Left lung (tissue), 10 donors: ENCODE measurements around the gene FNTB. TPM values are rescaled to one million over a fixed set of nuclear protein-coding genes. Genes with fewer than 3 reads are reported as not detected.

ENCODE experiments used
- ATAC-seq: fragments of 200-7000 bp; cut with Tn5 transposase; one replicate; pipeline ENCODE4 v1.9.1; 2020; ENCODE audit warnings: moderate library complexity
- DNase-seq, 4 donors: peaks; one replicate each; pipeline ENCODE4 v3.0.0-alpha.2; 2013 to 2020
- H3K27ac ChIP-seq, 2 donors: fragments of 200-600 bp; sonication (generic) in 1 of 2; one replicate each; pipeline versions ENCODE4 v1.5.0 to v1.8.0; 2020 to 2021
- H3K27me3 ChIP-seq, 2 donors: fragments of 200-600 bp; sonication (generic) in 1 of 2; one replicate each; pipeline versions ENCODE4 v1.5.0 to v1.8.0; 2020 to 2021
- H3K36me3 ChIP-seq, 2 donors: fragments of 200-600 bp; sonication (generic) in 1 of 2; one replicate each; pipeline versions ENCODE4 v1.5.0 to v1.8.0; 2020 to 2021
- H3K4me1 ChIP-seq, 2 donors: fragments of 200-600 bp; one replicate each; pipeline ENCODE4 v1.8.0; 2021
- H3K4me3 ChIP-seq, 2 donors: fragments of 200-600 bp; sonication (generic) in 1 of 2; one replicate each; pipeline versions ENCODE4 v1.5.0 to v1.8.0; 2020 to 2021; ENCODE audit warnings: mild to moderate bottlenecking in 1 of 2
- H3K9me3 ChIP-seq, 2 donors: fragments of 200-600 bp; sonication (generic) in 1 of 2; one replicate each; pipeline versions ENCODE4 v1.5.0 to v1.8.0; 2020 to 2021
- intact Hi-C, 2 donors: fragments of 100-400 bp; cut with DNase I; formaldehyde crosslinking; loops; one replicate each; pipeline versions ENCODE4 v1.11.2 to v1.14.2; 2022
- polyA plus RNA-seq, 6 donors: library from polyadenylated mRNA; unstranded; fragments of 120-200 nt; gene quantifications; one replicate each; pipeline ENCODE4 v1.2.1, GENCODE V29; 2013; ENCODE audit not compliant: insufficient read length in 6 of 6
- total RNA-seq, 2 donors: library from RNA; stranded (reverse); fragmentation: NEBNext Ultra II Directional; extraction: Animal tissue kit (Norgen Biotek cat#: 25700); gene quantifications; one replicate each; pipeline ENCODE4 v1.2.1, GENCODE V29; 2021
- TF ChIP-seq, protein P1 (sequence below), 2 donors: fragments of 200-600 bp; sonication (generic) in 1 of 2; IDR thresholded peaks; one replicate each; pipeline versions ENCODE4 v1.5.0 to v1.8.0; 2021; ENCODE audit warnings: antibody characterized with exemption in 2 of 2
- donor health status: DM: no; HTN: yes; CAD: no.
- donor health status: DM: no; HTN: no; CAD: no.

FNTB gene
- total and polyA plus RNA-seq, 8 donors: 16.6 to 32.7 (median 29.4) TPM

DNA sequence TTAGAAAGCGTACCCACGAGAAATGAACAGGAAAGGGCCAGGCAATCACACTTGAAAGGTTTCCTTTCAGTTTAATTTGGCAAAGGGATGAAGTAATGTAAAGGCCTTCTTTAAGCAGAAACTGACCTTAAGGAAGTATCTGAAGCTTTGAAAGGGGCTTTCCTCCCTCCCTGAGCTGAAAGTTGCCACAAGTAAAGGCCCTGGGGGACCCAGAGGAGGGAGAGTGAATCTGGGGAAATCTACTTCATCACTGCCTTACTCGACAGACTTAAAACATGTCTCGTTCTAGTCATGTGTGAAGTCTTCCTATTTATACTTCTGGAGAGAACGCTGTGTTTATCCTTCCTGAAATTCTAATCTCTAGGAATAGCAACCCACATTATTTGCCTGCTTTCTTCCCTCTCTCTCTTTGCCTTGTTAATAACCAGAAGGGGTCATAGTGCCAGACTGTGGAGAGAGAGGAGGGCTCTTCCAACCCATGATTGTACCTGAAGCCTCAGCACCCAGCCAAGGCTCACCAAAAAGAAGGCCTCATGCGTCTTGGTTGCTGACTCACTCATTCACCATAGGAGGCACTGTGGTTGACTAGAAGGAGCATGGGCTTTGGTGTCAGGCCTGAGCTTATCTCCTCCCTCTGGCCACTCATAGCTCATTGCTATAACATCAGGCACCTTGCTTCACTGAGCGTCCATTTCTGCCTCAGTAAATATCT, 33.9 kb upstream of the FNTB start:
- no peak overlapping the region for H3K4me3 ChIP-seq
- DNase-seq (no peak), ATAC-seq (no peak)
- TF ChIP-seq, protein P1, sequence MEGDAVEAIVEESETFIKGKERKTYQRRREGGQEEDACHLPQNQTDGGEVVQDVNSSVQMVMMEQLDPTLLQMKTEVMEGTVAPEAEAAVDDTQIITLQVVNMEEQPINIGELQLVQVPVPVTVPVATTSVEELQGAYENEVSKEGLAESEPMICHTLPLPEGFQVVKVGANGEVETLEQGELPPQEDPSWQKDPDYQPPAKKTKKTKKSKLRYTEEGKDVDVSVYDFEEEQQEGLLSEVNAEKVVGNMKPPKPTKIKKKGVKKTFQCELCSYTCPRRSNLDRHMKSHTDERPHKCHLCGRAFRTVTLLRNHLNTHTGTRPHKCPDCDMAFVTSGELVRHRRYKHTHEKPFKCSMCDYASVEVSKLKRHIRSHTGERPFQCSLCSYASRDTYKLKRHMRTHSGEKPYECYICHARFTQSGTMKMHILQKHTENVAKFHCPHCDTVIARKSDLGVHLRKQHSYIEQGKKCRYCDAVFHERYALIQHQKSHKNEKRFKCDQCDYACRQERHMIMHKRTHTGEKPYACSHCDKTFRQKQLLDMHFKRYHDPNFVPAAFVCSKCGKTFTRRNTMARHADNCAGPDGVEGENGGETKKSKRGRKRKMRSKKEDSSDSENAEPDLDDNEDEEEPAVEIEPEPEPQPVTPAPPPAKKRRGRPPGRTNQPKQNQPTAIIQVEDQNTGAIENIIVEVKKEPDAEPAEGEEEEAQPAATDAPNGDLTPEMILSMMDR (IDR thresholded peaks at IDR 0.05): no peak
- H3K27me3 ChIP-seq: no peaks in the 10 kb centered on the region
- H3K27ac ChIP-seq: no peak overlapping the region
- peaks cover 0 to 48% of the 10 kb centered on the region in 2 donors for H3K36me3 ChIP-seq
- no peaks in the 10 kb centered on the region for H3K4me1 ChIP-seq
- no peaks in the 10 kb centered on the region for H3K9me3 ChIP-seq
- intact Hi-C loops: no loop called here

DNA sequence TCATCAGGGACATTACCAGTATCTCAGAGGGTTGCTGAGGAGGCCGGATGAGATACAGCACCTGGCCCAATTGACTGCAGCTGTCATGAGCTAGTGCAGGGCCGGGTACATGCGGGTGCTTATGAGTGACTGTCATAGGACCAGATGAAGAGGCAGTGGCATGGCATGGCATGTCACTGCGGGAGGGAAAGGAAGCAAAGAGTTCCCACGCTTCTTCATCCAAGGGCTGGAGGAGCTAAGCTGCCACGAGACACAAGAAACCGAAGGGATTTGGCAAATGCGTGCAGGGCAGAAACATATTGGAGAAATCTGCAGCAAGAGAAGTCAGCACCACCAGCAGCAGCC, 33.4 kb upstream of the FNTB start:
- H3K9me3 ChIP-seq: no peaks in the 10 kb centered on the region
- intact Hi-C loops: no loop called here
- no peaks in the 10 kb centered on the region for H3K4me1 ChIP-seq
- TF ChIP-seq, protein P1 (IDR thresholded peaks at IDR 0.05): no peak
- peaks cover 0 to 43% of the 10 kb centered on the region in 2 donors for H3K36me3 ChIP-seq
- no peak overlapping the region for H3K27ac ChIP-seq
- no peaks in the 10 kb centered on the region for H3K27me3 ChIP-seq
- no peak for DNase-seq
- ATAC-seq: no peak
- no peak overlapping the region for H3K4me3 ChIP-seq

DNA sequence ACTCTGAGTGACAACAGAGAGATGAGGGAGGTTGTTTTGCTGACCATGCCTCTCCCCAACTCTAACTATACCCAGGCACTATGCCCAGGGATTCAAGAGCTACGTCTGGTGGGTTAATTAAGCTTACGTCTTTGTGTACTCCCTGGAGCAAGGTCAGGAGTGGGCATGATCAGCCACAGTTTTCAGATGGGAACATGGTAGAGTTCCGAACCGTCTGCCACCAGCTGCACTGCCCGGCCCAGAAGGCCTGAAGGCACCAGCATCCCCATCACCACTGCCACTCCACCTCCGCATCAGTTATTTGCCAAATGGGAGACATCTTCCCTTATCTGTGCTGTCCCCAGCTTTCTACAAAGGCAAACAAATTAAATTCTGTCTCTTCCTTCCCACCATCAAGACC, 33.0 kb upstream of the FNTB start:
- TF ChIP-seq, protein P1 (IDR thresholded peaks at IDR 0.05): no peak
- no peak for DNase-seq
- no peaks in the 10 kb centered on the region for H3K4me1 ChIP-seq
- no peak overlapping the region for H3K4me3 ChIP-seq
- no peak for ATAC-seq
- H3K27ac ChIP-seq: no peak overlapping the region
- no peaks in the 10 kb centered on the region for H3K9me3 ChIP-seq
- H3K27me3 ChIP-seq: no peaks in the 10 kb centered on the region
- intact Hi-C loops: no loop called here
- peaks cover 0 to 39% of the 10 kb centered on the region in 2 donors for H3K36me3 ChIP-seq

- TF ChIP-seq, protein P1 (IDR thresholded peaks at IDR 0.05): no peak
- Histone ChIP-seq H3K4me3 (no peak overlapping the region), H3K4me1 (no peaks in the 10 kb centered on the region), H3K36me3 (peaks cover 0 to 29% of the 10 kb centered on the region in 2 donors), H3K9me3 (no peaks in the 10 kb centered on the region), H3K27me3 (no peaks in the 10 kb centered on the region), H3K27ac (no peak overlapping the region)
- DNase-seq (no peak), ATAC-seq (no peak)
- intact Hi-C loops: no loop called here
Measured at GRCh38 chr14:64954491-64955240, 32.0 kb upstream of the FNTB start.

DNA sequence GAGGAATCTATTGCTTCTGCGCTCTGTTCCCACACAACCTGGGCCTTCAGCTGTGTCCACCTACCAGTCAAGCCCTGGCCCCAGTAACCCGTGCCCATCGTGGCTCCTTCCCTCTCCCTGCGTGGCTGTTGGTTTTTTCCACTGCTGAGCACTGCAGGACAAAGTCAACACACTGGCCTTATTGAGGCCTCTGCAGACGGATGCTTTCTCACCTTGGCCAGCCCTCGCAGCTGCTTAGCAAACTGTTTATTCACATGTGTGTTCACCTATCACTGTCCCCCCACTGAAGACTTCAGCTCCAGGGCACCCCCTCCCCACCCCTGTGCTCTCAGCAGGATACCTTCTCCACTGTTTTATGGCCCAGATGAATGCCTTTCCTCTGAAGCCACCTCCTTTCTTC, 31.4 kb upstream of the FNTB start:
- no peaks in the 10 kb centered on the region for H3K9me3 ChIP-seq
- DNase-seq (no peak), ATAC-seq (no peak)
- intact Hi-C loops: no loop called here
- no peaks in the 10 kb centered on the region for H3K4me1 ChIP-seq
- no peak overlapping the region for H3K27ac ChIP-seq
- peaks cover 0 to 23% of the 10 kb centered on the region in 2 donors for H3K36me3 ChIP-seq
- H3K27me3 ChIP-seq: no peaks in the 10 kb centered on the region
- H3K4me3 ChIP-seq: no peak overlapping the region
- TF ChIP-seq, protein P1 (IDR thresholded peaks at IDR 0.05): no peak
